Measurements from ENCODE around the gene APOA5. TPM values are rescaled to one million over a fixed set of nuclear protein-coding genes. Genes with fewer than 3 reads are reported as not detected.

Gene APOA5
- total and polyA plus RNA-seq, 2 of the 4 experiments (the other 2 are of a cell fraction) = not detected

GRCh38 chr11:116773203-116774097 lies 18.2 kb downstream of the APOA5 start:
- ATAC-seq (ENCODE audit: low read depth) = peak; percentile 63

More at GRCh38 chr11:116773203-116774097, 18.2 kb downstream of the APOA5 start:
- peak; percentile 72 for TF ChIP-seq CEBPB (IDR thresholded peaks at IDR 0.05; ENCODE audit: low read depth, low read length)
- TF ChIP-seq SMC3 (IDR thresholded peaks at IDR 0.05; ENCODE audit: low read depth, low read length) = no peak
- Histone ChIP-seq H2BK120ac (ENCODE audit: low read depth, low read length) (0 out of 2 replicates have a peak overlapping the region, but pooled peaks have one; percentile 22), H3K23ac (ENCODE audit: low read depth, low read length) (peak overlapping the region; percentile 91; the same call in 1 of the 2 replicates), H4K8ac (ENCODE audit: low read depth in 2 of 2, low read length in 2 of 2) (peak overlapping the region; percentile 83 to 86), H3K4me3 (ENCODE audit: insufficient read depth, low read depth, low read length) (peak overlapping the region; percentile 96), H3K27me3 (ENCODE audit: control insufficient read depth, insufficient read depth, low read length) (no peaks in the 10 kb centered on the region), H3K9ac (ENCODE audit: low read depth, low read length) (peak overlapping the region; percentile 72), H4K20me1 (ENCODE audit: insufficient read depth, low read length) (no peaks in the 10 kb centered on the region; the same call in 1 of the 2 replicates), H3K4me2 (ENCODE audit: low read depth, low read length) (peak overlapping the region; percentile 89), H3K9me3 (ENCODE audit: control insufficient read depth, insufficient read depth, low read length) (no peaks in the 10 kb centered on the region), H3K4ac (ENCODE audit: low read depth, low read length) (peak overlapping the region; percentile 77), H4K5ac (ENCODE audit: low read depth, low read length) (peak overlapping the region; percentile 13), H3K9me1 (ENCODE audit: insufficient read depth, low read length) (peaks cover 5% of the 10 kb centered on the region; the same call in 1 of the 2 replicates), H3K4me1 (ENCODE audit: control insufficient read depth, insufficient read depth, low read length) (peaks cover 5% of the 10 kb centered on the region), H3K79me1 (ENCODE audit: low read depth in 1 of 2, low read length in 2 of 2) (peaks cover 7 to 35% of the 10 kb centered on the region in 2 experiments; a peak in 3 of 4 replicates), H3K18ac (ENCODE audit: low read depth, low read length) (0 out of 2 replicates have a peak overlapping the region, but pooled peaks have one; percentile 30), H4K91ac (ENCODE audit: insufficient read depth, low read depth, low read length) (0 out of 2 replicates have a peak overlapping the region, but pooled peaks have one; percentile 20), H3K56ac (ENCODE audit: extremely low read depth, insufficient read depth, low read length) (peak overlapping the region; percentile 57; the same call in 1 of the 2 replicates), H2BK20ac (ENCODE audit: low read depth, low read length) (no peak overlapping the region), H3K36me3 (ENCODE audit: control insufficient read depth, insufficient read depth, low read length) (peaks cover 8% of the 10 kb centered on the region), H2BK15ac (ENCODE audit: low read depth, low read length) (peak overlapping the region; percentile 31; the same call in 1 of the 3 replicates), H2BK5ac (ENCODE audit: low read depth, low read length, poor library complexity, severe bottlenecking) (peak overlapping the region; percentile 9), H2AFZ (replicated peaks; ENCODE audit: low read length, poor library complexity) (peak overlapping the region; percentile 98), H3K14ac (replicated peaks; ENCODE audit: low read depth, low read length) (peak overlapping the region; percentile 91), H2AK9ac (replicated peaks; ENCODE audit: low read depth, low read length, poor library complexity) (peak overlapping the region; percentile 78), H3K27ac (ENCODE audit: insufficient read depth, low read length) (peak overlapping the region; percentile 70), H2AK5ac (ENCODE audit: low read depth, low read length) (peak overlapping the region; percentile 86)
- no TSS peak for BruUV-seq (replicated peaks)
- in situ Hi-C loops (cut with MboI; ENCODE audit: low sequenced_read_pairs) = no loop called here
- peak; percentile 17 for DNase-seq
- intact Hi-C loops (cut with micrococcal nuclease) = loop anchor here (5.0 kb wide), 1 partner anchor 1794 kb away; the partner anchor contains the start of gene IFT46
- ChIA-PET POLR2A (ENCODE audit: unreplicated experiment) (no interaction called here), CTCF (no interaction called here)
- dilution Hi-C loops (cut with HindIII; ENCODE audit: low sequenced_read_pairs, unreplicated experiment) = no loop called here
- WGBS, 2 experiments (ENCODE audit: extremely low coverage in 2 of 2, insufficient read length in 1 of 2) = 0% methylated on average over 1 of the region's 25 CpGs; no CpG with 5 or more reads in 1 of the 2 experiments

All from IMR-90 (cell line).